Measurements from ENCODE around the gene PRPF38A.
A peak's percentile ranks its signal among the peaks of the same experiment; 100 is the strongest.

Gene PRPF38A

GRCh38 chr1:52386458-52386857 is 17.9 kb upstream of the PRPF38A start:
- DNase-seq (ENCODE audit: low read depth, low spot score): no peak
- H3K27ac ChIP-seq: no peak overlapping the region

- DNase-seq (ENCODE audit: low read depth, low spot score): no peak
- no peak overlapping the region for H3K27ac ChIP-seq
These were observed 11.2 kb upstream of the PRPF38A start for GRCh38 chr1:52393174-52393573.

- DNase-seq (ENCODE audit: low read depth, low spot score): no peak
- H3K27ac ChIP-seq: no peak overlapping the region
These were observed 4.8 kb upstream of the PRPF38A start for GRCh38 chr1:52399629-52400028.

- no peak for DNase-seq (ENCODE audit: low read depth, low spot score)
- no peak overlapping the region for H3K27ac ChIP-seq
These were observed 4.3 kb upstream of the PRPF38A start for GRCh38 chr1:52400131-52400530.

- no peak for DNase-seq (ENCODE audit: low read depth, low spot score)
- H3K27ac ChIP-seq: no peak overlapping the region
These were observed 1.6 kb upstream of the PRPF38A start for GRCh38 chr1:52402860-52403240.

- peak; percentile 34 for DNase-seq (ENCODE audit: low read depth, low spot score)
- H3K27ac ChIP-seq: peak overlapping the region; percentile 88
These were observed 761 bp upstream of the PRPF38A start for GRCh38 chr1:52403566-52404115.

GRCh38 chr1:52404975-52405338 is 555 bp downstream of the PRPF38A start:
- H3K27ac ChIP-seq: peak overlapping the region; percentile 88
- no peak for DNase-seq (ENCODE audit: low read depth, low spot score)

- DNase-seq (ENCODE audit: low read depth, low spot score): no peak
These were observed 9.1 kb downstream of the PRPF38A start for GRCh38 chr1:52413410-52413989.

GRCh38 chr1:52414942-52415341 is 10.5 kb downstream of the PRPF38A start:
- no peak overlapping the region for H3K27ac ChIP-seq
- DNase-seq (ENCODE audit: low read depth, low spot score): no peak

More at GRCh38 chr1:52413410-52413989, 9.1 kb downstream of the PRPF38A start:
- no peak overlapping the region for H3K27ac ChIP-seq

- no peak for DNase-seq (ENCODE audit: low read depth, low spot score)
- no peak overlapping the region for H3K27ac ChIP-seq
These were observed 12.4 kb downstream of the PRPF38A start for GRCh38 chr1:52416811-52417210.

- no peak overlapping the region for H3K27ac ChIP-seq
- no peak for DNase-seq (ENCODE audit: low read depth, low spot score)
These were observed 16.3 kb downstream of the PRPF38A start for GRCh38 chr1:52420713-52421112.

GRCh38 chr1:52423055-52423454 is 18.7 kb downstream of the PRPF38A start:
- DNase-seq (ENCODE audit: low read depth, low spot score): no peak
- no peak overlapping the region for H3K27ac ChIP-seq

- DNase-seq (ENCODE audit: low read depth, low spot score): no peak
- H3K27ac ChIP-seq: no peak overlapping the region
These were observed 19.4 kb downstream of the PRPF38A start for GRCh38 chr1:52423771-52424170.

GRCh38 chr1:52424231-52424636 is 19.8 kb downstream of the PRPF38A start:
- no peak overlapping the region for H3K27ac ChIP-seq
- DNase-seq (ENCODE audit: low read depth, low spot score): no peak

GRCh38 chr1:52424813-52425212 is 20.4 kb downstream of the PRPF38A start:
- H3K27ac ChIP-seq: no peak overlapping the region
- DNase-seq (ENCODE audit: low read depth, low spot score): no peak

GRCh38 chr1:52426371-52426770 is 22.0 kb downstream of the PRPF38A start:
- peak overlapping the region; percentile 4 for H3K27ac ChIP-seq

GRCh38 chr1:52427152-52427551 is 22.8 kb downstream of the PRPF38A start:
- H3K27ac ChIP-seq: no peak overlapping the region
- DNase-seq (ENCODE audit: low read depth, low spot score): no peak

More at GRCh38 chr1:52426371-52426770, 22.0 kb downstream of the PRPF38A start:
- no peak for DNase-seq (ENCODE audit: low read depth, low spot score)

GRCh38 chr1:52432807-52433206 is 28.4 kb downstream of the PRPF38A start:
- H3K27ac ChIP-seq: no peak overlapping the region
- no peak for DNase-seq (ENCODE audit: low read depth, low spot score)

- H3K27ac ChIP-seq: no peak overlapping the region
- DNase-seq (ENCODE audit: low read depth, low spot score): no peak
These were observed 30.8 kb downstream of the PRPF38A start for GRCh38 chr1:52435211-52435610.

GRCh38 chr1:52435650-52436049 is 31.2 kb downstream of the PRPF38A start:
- H3K27ac ChIP-seq: no peak overlapping the region
- no peak for DNase-seq (ENCODE audit: low read depth, low spot score)

GRCh38 chr1:52436817-52437216 is 32.4 kb downstream of the PRPF38A start:
- DNase-seq (ENCODE audit: low read depth, low spot score): no peak

GRCh38 chr1:52439976-52440375 is 35.6 kb downstream of the PRPF38A start:
- H3K27ac ChIP-seq: no peak overlapping the region
- DNase-seq (ENCODE audit: low read depth, low spot score): no peak

More at GRCh38 chr1:52436817-52437216, 32.4 kb downstream of the PRPF38A start:
- no peak overlapping the region for H3K27ac ChIP-seq
